ENCODE measurements around the gene CPNE2. TPM values are rescaled to one million over a fixed set of nuclear protein-coding genes. Genes with fewer than 3 reads are reported as not detected.

Gene CPNE2
- 10 to 100 TPM; 16.0 to 26.1 TPM for total RNA-seq

DNA sequence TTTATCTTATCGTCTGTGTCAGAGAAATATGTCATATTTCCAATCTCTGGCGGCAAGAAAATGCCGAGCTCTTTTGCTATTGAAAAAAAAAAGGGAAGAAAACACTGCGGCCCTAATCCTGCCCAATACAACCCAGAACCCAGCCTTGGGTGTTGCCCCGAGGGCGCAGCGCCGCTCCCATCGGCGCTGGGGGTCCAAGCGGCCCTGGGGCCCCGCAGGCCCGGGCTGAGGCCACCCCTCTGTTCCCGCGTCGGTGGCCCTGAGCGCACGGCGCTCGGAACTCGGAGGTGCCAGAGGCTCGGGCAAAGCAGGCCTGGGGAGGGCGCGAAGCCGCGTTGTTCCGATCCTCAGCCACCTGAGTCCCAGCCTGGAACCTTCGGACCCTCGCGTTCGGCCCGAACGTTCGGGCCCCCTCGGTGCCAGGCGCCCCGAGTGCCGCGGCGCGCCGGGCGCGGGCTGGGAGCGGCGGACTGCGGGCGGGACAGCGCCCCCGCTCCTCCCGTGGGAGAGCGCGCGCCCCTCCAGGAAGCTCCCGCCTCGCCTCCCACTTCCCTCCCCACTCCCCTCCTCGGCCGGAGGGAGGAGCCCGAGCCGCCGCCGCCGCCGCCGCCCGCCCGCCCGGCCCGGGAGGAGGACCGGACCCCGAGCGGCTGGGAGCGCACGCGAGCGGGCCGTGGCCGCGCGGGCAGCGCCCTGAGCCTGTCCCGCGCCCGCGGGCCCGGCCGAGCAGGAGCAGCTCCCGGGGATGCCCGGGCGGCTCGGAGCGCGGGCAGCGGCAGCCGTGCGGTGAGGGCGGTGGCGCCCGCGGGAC, at the start of gene CPNE2:
CPNE2 (plus strand) TSS at position 609 of the 811 bp plus-strand sequence. CDS start 18,160 bp downstream, outside the sequence.
- no peaks in the 10 kb centered on the region for H3K36me3 ChIP-seq
- TF ChIP-seq, protein P1, sequence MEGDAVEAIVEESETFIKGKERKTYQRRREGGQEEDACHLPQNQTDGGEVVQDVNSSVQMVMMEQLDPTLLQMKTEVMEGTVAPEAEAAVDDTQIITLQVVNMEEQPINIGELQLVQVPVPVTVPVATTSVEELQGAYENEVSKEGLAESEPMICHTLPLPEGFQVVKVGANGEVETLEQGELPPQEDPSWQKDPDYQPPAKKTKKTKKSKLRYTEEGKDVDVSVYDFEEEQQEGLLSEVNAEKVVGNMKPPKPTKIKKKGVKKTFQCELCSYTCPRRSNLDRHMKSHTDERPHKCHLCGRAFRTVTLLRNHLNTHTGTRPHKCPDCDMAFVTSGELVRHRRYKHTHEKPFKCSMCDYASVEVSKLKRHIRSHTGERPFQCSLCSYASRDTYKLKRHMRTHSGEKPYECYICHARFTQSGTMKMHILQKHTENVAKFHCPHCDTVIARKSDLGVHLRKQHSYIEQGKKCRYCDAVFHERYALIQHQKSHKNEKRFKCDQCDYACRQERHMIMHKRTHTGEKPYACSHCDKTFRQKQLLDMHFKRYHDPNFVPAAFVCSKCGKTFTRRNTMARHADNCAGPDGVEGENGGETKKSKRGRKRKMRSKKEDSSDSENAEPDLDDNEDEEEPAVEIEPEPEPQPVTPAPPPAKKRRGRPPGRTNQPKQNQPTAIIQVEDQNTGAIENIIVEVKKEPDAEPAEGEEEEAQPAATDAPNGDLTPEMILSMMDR (IDR thresholded peaks at IDR 0.05), result no peak
- no peaks in the 10 kb centered on the region for H3K27me3 ChIP-seq
- H3K4me3 ChIP-seq, result peak within 1 kb of the TSS; percentile 78 to 81
- H3K9me3 ChIP-seq, result no peaks in the 10 kb centered on the region
- DNase-seq (ENCODE audit: low spot score), result no peak
- peaks cover 0 to 25% of the 10 kb centered on the region in 2 donors for H3K4me1 ChIP-seq
- peak within 1 kb of the TSS; percentile 71 to 87 for H3K27ac ChIP-seq

DNA sequence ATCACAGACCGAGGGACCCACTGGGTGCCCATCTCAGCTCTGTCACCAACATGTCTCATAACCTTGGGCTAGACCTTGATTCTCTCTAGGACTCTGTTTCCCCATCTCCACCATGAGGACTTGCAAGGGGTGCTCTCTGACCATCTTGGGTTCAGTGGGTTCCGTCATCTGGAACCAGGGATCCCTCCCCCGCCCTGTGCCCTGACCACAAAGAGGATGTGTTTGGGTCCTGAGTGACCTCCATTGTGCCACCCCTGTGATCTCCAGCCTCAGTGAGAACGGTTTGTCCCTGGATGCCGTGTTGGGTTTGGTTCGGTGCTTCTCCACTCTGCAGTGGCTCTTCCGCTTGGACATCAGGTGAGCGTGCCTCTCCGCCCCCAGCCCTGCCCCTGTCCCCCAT, 49.1 kb upstream of the CPNE2 start:
- Histone ChIP-seq H3K9me3 (no peaks in the 10 kb centered on the region), H3K4me1 (peaks cover 0 to 18% of the 10 kb centered on the region in 2 donors), H3K36me3 (no peaks in the 10 kb centered on the region), H3K27me3 (no peaks in the 10 kb centered on the region), H3K4me3 (no peak overlapping the region), H3K27ac (no peak overlapping the region)
- TF ChIP-seq, protein P1 (IDR thresholded peaks at IDR 0.05), result no peak
- no peak for DNase-seq (ENCODE audit: low spot score)

DNA sequence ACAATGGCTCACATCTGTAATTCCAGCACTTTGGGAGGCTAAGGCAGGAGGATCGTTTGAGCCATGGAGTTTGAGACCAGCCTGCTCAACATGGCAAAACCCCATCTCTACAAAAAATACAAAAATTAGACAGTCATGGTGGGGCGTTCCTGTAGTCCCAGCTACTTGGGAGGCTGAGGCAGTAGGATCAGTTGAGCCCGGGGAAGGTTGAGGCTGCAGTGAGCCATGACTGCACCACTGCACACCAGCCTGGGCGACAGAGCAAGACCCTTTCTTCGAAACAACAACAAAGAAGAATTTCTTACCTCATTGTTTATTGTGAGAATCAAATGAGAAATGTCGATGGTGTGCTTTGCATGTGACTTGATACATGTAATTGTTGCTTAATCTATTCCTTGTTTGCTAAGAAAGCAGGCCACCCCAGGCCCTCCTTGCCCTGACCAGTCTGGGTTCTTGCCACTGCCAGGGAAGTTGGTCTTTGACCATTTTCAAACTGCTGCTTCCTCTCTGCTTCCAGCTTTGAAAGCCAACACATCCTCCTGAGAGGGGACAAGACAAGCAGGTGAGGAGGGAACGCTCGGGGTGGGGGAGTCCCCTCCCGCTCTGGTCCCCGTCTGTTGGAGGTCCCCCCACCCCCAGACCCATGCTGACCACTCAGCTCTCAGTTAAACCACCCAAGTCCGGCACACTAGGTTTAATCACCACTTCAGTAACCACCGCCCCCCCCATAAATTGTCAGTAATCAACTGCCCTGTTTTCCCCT, 47.3 kb upstream of the CPNE2 start:
- DNase-seq (ENCODE audit: low spot score), result no peak
- H3K4me3 ChIP-seq, result no peak overlapping the region
- no peaks in the 10 kb centered on the region for H3K9me3 ChIP-seq
- H3K4me1 ChIP-seq, result peaks cover 0 to 18% of the 10 kb centered on the region in 2 donors
- no peaks in the 10 kb centered on the region for H3K36me3 ChIP-seq
- TF ChIP-seq, protein P1 (IDR thresholded peaks at IDR 0.05), result no peak
- H3K27me3 ChIP-seq, result no peaks in the 10 kb centered on the region
- H3K27ac ChIP-seq, result no peak overlapping the region

DNA sequence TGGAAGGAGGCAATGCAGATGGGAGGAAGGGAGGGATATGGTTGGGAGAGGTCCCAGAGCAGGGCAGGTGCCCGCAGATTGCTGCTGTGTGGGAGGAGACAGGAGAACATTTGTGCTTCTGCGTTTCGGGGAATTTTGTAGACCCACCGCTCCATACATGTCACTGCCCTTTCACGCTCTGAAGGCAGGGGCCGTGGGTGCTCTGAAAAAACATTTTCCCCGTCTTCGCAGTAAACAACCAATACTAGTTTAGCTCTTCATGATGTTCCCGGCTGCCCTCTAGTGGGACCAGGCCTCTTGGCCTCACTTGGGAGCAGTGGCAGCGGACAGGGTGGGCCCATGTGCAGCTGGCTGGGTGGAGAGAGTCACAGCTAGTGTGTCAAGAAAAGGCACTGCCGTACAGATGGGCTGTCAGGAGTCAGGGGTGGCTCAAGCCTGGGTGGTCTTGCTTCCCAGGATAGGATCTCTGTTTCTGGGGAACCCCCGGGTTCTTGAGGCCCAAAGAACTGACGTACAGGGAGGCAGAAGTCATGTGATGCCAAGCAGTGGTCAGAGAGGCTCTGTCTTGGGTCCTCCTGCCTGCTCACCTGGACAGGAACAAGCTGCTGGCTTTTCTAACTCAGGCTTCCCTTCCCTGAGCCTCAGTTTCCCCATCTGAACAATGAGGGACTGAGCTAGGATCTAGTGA, 46.5 kb upstream of the CPNE2 start:
- TF ChIP-seq, protein P1 (IDR thresholded peaks at IDR 0.05), result peak; percentile 55 to 71
- Histone ChIP-seq H3K4me3 (no peak overlapping the region), H3K27ac (no peak overlapping the region), H3K36me3 (no peaks in the 10 kb centered on the region), H3K9me3 (no peaks in the 10 kb centered on the region), H3K4me1 (peaks cover 0 to 18% of the 10 kb centered on the region in 2 donors), H3K27me3 (no peaks in the 10 kb centered on the region)
- peak; percentile 79 for DNase-seq (ENCODE audit: low spot score)

DNA sequence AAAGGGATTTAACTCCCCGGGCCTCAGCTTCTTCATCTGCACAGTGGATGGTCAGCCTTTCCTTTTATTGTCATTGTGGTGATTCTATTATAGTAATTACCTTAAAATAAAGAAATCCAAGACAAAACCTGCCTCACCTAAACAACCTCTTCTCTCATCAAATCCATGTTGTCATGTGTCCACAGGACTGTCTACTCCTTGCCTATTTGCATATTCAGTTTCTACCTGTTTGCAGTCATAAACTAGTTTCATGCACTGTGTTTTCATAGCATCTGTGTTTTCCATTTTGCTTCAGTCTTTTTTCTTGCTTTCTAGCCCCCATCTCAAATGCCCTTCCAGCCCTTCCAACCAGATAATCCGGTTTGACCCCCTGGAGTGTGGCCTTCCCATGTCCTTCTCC, 44.3 kb upstream of the CPNE2 start:
- Histone ChIP-seq H3K36me3 (no peaks in the 10 kb centered on the region), H3K9me3 (no peaks in the 10 kb centered on the region), H3K4me3 (no peak overlapping the region), H3K4me1 (peaks cover 0 to 4% of the 10 kb centered on the region in 2 donors), H3K27ac (no peak overlapping the region), H3K27me3 (no peaks in the 10 kb centered on the region)
- no peak for DNase-seq (ENCODE audit: low spot score)
- TF ChIP-seq, protein P1 (IDR thresholded peaks at IDR 0.05), result no peak

Measured in right atrium auricular region (tissue), 2 donors.